Measurements from ENCODE around the gene TRIM71. TPM values are rescaled to one million over a fixed set of nuclear protein-coding genes. Genes with fewer than 3 reads are reported as not detected.
"Not testable (repeated sequence)": the region's sequence is repeated elsewhere in the genome, so short reads cannot be mapped to it uniquely, and the experiment has no call there.

The TRIM71 gene
- not detected for polyA plus RNA-seq

DNA sequence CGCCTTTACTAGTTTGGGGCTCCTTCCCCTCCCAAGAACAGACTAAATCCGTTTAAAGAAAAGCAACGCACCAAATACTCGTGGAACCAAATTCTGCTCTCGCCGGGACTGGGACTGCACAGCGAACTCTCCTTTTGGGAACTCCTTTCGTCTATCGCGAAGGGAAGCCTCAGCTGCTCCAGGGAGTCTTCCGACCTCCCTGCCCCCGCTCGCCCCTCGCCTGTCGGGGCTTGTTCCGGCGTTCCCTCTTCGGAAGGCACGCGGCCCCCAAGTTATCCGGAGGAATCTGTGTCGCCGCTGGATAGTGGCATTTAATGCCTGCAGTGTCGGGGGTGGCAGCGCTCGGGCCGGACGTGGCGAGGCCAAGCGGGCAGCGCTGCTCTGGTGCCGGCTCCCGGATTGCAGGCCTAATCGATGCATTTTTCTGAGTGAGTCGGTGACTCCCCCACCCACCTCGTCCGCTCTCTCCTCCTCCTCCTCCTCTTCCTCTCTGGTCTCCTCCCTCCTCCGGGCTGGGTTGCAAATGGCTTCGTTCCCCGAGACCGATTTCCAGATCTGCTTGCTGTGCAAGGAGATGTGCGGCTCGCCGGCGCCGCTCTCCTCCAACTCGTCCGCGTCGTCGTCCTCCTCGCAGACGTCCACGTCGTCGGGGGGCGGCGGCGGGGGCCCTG lies at the start of gene TRIM71:
TSS of gene TRIM71 (plus strand) at position 440 of the 671 bp plus-strand sequence. CDS start at position 524, 84 bp downstream.
- peak within 1 kb of the TSS in 2 of 3 donors; percentile 40 to 71 for H3K27ac Mint-ChIP-seq
- peaks cover 49% of the 10 kb centered on the region for H3K27me3 Mint-ChIP-seq
- peak within 1 kb of the TSS; percentile 35 to 90 (median 76) for H3K4me3 Mint-ChIP-seq
- peaks cover 12 to 21% (median 14%) of the 10 kb centered on the region in 3 donors for H3K4me1 Mint-ChIP-seq
- H3K36me3 Mint-ChIP-seq = no peaks in the 10 kb centered on the region
- H3K9me3 Mint-ChIP-seq = no peaks in the 10 kb centered on the region

DNA sequence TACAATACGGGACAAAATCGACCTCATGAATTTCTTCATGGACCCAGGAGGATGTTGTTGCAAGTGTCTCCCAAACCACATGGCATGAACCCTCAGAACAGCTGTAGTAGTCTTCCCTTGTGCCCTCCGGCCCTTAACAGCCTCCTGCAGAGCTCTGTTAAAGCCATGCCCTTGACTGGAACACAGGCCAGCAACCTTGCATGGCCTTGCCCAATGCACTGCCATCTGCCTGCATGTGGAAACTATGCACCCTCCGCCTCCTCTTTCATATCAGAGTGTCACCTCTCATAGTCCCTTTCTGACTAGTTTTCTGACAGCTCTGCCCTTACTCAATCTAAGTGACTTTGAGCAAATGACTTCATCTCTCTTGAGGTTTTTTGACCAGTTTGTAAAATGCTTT lies 39.4 kb upstream of the TRIM71 start:
- H3K9me3 Mint-ChIP-seq = no peaks in the 10 kb centered on the region
- no peaks in the 10 kb centered on the region for H3K36me3 Mint-ChIP-seq
- H3K4me3 Mint-ChIP-seq = no peak overlapping the region

DNA sequence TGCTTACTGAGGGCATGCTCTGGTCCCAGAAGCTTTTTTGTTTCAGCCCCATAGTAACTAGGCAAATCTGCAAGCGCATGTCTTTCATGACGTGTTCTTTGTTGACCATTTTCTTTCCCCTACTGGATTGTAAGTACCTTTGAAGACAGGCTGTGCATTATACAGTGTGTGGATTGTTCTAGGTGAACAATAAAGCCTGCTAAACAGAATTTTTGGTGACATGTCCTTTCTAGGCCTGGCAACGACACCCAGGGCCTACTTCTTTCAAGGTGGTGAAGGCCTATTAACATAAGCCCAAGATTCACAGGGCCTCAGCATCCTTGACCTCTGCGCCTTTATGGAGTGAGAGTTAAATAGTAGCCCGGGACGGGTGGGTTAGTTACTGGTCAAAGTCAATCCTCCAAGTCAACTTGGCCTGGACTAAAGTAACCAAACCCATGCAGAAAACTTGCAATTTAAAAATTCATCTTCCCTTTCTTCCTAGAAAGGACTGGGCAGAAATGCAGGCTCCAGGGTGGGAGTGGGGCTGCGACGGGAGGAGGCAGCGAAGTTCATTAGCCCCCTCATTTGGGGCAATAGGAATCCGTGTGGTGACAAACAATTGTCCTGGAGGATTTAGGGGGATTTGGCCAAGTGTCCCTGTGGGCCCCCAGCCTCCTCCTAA lies 37.6 kb upstream of the TRIM71 start:
- Mint-ChIP-seq H3K9me3 (no peaks in the 10 kb centered on the region), H3K36me3 (no peaks in the 10 kb centered on the region), H3K27me3 (no peaks in the 10 kb centered on the region), H3K4me1 (peaks cover 1 to 5% (median 2%) of the 10 kb centered on the region in 3 donors), H3K4me3 (peak overlapping the region in 3 of 4 donors; percentile 87 to 97 (median 90)), H3K27ac (no peak overlapping the region)

More for the DNA sequence above, 39.4 kb upstream of the TRIM71 start:
- no peaks in the 10 kb centered on the region for H3K27me3 Mint-ChIP-seq
- peaks cover 1 to 5% (median 2%) of the 10 kb centered on the region in 3 donors for H3K4me1 Mint-ChIP-seq
- no peak overlapping the region for H3K27ac Mint-ChIP-seq

DNA sequence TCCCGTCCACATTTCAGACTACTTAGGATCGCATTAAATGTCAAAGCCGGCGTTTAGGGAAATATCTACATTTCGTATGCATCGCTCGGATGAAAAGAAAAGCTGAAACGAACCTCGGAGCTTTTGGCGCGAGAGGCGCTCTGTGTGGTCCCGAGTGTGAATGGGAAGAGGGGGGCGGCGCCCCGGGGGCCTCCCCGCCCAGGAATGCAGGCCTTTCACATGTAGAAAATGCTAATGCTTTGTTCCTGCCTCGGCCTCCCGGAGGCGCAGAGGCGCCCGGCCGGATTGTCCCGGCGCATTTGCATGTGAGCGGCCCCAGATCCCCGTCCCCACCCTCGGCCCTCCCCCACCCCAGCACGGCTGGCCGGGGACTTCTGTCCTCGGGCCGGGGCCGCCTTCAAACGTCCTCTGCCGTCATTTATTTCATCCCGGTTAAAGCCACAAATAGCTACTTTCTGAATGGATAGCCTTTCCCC lies 37.0 kb upstream of the TRIM71 start:
- Mint-ChIP-seq H3K36me3 (no peaks in the 10 kb centered on the region), H3K27ac (no peak overlapping the region), H3K27me3 (no peaks in the 10 kb centered on the region), H3K9me3 (no peaks in the 10 kb centered on the region), H3K4me1 (peaks cover 1 to 5% (median 2%) of the 10 kb centered on the region in 3 donors), H3K4me3 (peak overlapping the region; percentile 87 to 97 (median 92))

DNA sequence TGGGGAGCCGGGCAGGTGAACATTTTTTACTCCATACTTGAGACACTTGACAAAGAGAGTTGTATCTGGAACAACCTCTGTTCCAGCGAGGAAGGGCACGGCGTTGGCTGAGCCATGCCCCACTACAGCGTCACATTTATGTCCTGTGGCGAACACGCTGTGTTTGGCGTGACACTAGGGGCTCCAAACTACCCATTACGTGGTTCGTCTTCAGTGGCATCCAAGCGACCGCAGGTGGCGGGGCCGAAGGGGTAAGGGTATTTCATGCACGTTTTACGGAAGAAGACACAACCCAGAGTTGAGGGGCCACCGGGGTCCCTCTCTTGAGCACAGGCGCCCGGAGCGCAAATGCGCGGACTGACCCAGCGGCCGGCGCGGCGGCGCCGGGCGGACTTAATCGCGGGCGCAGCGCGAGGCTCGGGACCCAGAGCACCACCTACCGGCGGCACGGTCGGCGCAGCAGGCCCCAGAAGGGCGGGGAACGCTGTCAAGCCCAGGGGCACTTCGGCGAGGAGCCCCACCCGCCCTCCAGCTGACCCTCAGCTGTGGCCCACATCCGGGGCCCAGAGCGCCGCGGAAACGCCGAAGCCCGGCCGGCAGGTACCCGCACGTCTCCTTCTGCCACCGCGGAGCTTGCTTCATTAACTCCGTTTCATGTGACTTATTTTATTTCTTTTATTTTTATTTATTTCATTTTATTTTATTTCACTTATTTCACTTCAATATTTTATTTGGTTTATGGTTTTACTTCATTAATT lies 36.4 kb upstream of the TRIM71 start:
- Mint-ChIP-seq H3K4me1 (peaks cover 1 to 5% (median 2%) of the 10 kb centered on the region in 3 donors), H3K27me3 (no peaks in the 10 kb centered on the region), H3K36me3 (no peaks in the 10 kb centered on the region), H3K27ac (no peak overlapping the region), H3K9me3 (no peaks in the 10 kb centered on the region), H3K4me3 (peak overlapping the region; percentile 87 to 97 (median 92))

DNA sequence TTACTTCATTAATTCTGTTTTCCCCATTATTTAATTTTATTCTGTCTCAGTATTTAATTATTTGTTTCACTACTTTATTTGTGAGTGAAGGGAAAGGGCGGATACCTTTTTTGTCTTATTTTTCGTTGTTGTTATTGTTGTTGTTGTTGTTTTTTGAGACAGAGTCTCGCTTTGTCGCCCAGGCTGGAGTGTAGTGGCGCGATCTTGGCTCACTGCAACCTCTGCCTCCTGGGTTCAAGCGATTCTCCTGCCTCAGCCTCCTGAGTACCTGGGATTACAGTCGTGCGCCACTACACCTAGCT lies 35.9 kb upstream of the TRIM71 start:
- H3K4me1 Mint-ChIP-seq, H3K27ac Mint-ChIP-seq, H3K36me3 Mint-ChIP-seq, H3K9me3 Mint-ChIP-seq, H3K27me3 Mint-ChIP-seq: not testable (repeated sequence)
- peak overlapping the region; percentile 63 to 87 (median 76) for H3K4me3 Mint-ChIP-seq

DNA sequence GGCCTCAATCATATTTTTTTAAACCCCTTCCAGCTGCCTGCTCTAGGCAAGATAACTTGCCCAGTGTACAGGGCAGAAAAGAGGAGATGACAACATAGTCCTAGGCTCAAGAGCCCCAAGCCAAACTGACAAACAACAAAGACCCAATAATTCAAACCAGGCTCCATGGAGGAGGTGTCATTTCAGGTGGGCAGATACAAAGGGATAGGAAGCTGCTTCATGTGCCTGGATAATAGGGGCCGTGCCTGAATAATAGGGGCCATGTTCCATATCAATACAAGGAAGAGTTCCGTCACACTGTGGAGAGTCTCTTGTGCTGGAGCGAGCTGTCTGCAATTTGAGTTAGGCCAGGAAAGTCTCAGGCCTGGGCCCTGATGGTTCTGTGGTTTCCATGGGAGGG lies 35.4 kb upstream of the TRIM71 start:
- peak overlapping the region; percentile 41 to 87 (median 76) for H3K4me3 Mint-ChIP-seq
- H3K9me3 Mint-ChIP-seq = no peaks in the 10 kb centered on the region
- H3K4me1 Mint-ChIP-seq = peaks cover 1 to 5% (median 2%) of the 10 kb centered on the region in 3 donors
- no peaks in the 10 kb centered on the region for H3K27me3 Mint-ChIP-seq
- H3K27ac Mint-ChIP-seq = peak overlapping the region in 1 of 3 donors; percentile 39
- no peaks in the 10 kb centered on the region for H3K36me3 Mint-ChIP-seq

DNA sequence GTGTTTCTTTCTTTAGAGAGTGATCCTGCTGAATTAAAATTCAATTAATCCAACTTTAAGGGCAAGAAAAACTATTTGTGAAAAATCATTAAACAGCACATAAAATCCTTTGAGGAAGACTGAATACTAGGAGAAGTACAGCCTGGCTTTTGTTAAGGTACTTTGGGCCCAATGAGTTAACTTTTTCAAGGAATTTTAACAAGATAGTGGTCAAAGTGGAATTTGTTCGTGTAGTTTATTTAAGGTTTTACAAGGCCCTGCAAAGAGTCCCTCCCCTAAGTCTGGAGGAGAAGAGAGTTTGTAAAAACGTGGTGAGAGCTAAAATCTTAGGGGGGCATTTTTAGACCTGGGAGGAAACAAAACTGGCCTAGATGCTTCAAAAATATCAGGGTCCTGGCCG lies 26.0 kb upstream of the TRIM71 start:
- no peak overlapping the region for H3K27ac Mint-ChIP-seq
- peaks cover 3% of the 10 kb centered on the region for H3K36me3 Mint-ChIP-seq
- no peak overlapping the region for H3K4me3 Mint-ChIP-seq
- no peaks in the 10 kb centered on the region for H3K27me3 Mint-ChIP-seq
- no peaks in the 10 kb centered on the region for H3K9me3 Mint-ChIP-seq
- peaks cover 0 to 1% (median 0%) of the 10 kb centered on the region in 3 donors for H3K4me1 Mint-ChIP-seq

DNA sequence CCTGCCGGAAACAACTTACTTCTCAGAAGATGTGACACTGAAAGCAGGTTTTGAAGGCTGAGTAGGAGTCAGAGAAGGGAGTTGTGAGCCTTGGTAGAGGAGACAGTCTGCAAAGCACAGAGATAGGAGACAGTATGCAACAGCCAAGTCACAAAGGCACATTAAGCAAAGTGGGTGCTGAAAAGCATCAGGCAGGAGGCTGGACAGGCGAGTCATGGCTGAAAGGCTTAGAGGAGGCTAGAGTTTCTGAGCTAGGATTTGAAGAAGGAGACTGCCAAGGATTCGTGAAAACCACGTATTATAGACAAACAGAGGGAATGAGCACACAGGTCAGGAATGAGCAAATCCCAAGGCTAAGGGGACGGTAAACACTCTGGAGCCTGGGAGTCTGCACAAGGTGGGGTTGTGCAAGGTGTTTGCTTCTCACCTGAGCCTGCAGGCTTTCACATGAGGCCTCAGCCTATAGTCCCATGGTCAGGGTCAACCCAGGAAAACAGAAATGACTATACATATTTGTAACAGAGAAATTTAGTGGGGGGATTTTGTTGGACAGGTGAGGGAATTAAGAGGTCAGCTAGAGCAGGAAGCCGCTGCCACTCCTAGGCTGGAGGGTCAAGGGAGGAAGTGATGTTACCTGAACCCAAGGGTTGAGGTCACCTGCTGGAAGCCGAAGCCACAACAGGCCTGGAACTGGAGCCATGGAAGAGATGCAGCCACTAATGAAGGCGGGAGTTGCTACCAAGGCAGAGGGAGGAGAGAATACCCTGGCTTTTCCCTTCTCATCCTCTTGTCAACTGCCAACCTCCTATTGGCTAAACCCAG lies 23.1 kb upstream of the TRIM71 start:
- no peak overlapping the region for H3K27ac Mint-ChIP-seq
- no peak overlapping the region for H3K4me3 Mint-ChIP-seq
- H3K27me3 Mint-ChIP-seq = peaks cover 2% of the 10 kb centered on the region
- no peaks in the 10 kb centered on the region for H3K9me3 Mint-ChIP-seq
- peaks cover 0 to 1% (median 0%) of the 10 kb centered on the region in 3 donors for H3K4me1 Mint-ChIP-seq
- peaks cover 3% of the 10 kb centered on the region for H3K36me3 Mint-ChIP-seq

DNA sequence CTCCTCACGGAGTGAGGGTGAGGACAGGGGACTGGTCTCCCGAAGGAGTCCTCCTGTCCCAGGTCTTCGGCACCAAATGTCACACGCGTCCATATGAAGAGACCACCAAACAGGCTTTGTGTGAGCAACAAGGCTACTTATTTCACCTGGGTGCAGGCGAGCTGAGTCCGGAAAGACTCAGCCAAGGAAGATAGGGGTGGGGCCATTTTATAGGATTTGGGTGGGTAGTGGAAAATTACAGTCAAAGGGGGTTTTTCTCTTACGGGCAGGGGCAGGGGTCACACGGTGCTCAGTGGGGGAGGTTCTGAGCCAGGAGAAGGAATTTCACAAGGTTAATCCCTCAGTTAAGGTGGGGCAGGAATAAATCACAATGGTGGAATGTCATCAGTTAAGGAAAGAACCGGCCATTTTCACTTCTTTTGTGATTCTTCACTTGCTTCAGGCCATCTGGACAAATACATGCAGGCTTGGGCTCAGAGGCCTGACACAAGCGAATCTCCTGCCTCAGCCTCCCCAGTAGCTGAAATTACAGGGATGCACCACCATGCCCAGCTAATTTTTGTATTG lies 21.3 kb upstream of the TRIM71 start:
- peak overlapping the region in 1 of 3 donors; percentile 70 for H3K27ac Mint-ChIP-seq
- not testable (repeated sequence) for H3K4me3 Mint-ChIP-seq, H3K9me3 Mint-ChIP-seq, H3K27me3 Mint-ChIP-seq, H3K36me3 Mint-ChIP-seq, H3K4me1 Mint-ChIP-seq

DNA sequence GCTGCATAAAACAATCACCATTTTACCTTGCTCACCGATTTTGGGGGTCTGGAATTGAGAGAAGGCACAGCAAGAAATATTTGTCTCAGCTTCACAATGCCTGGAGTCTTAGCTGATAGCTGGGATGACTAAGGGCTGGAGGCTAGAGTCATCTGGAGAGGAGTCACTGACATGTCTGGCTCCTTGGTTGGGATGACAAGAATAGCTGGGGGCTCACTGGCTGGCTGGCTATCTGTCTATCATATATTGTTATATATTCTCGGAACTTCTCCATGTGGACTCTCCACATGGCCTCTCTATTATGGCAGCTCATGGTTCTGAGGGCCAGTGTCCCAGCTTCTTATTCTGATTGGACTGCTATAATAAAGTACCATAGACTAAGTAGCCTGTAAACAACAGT lies 20.0 kb upstream of the TRIM71 start:
- Mint-ChIP-seq H3K9me3 (no peaks in the 10 kb centered on the region), H3K36me3 (no peaks in the 10 kb centered on the region), H3K4me1 (peaks cover 0 to 2% (median 1%) of the 10 kb centered on the region in 3 donors), H3K27ac (no peak overlapping the region), H3K4me3 (peak overlapping the region in 1 of 4 donors; percentile 35), H3K27me3 (peaks cover 2% of the 10 kb centered on the region)

DNA sequence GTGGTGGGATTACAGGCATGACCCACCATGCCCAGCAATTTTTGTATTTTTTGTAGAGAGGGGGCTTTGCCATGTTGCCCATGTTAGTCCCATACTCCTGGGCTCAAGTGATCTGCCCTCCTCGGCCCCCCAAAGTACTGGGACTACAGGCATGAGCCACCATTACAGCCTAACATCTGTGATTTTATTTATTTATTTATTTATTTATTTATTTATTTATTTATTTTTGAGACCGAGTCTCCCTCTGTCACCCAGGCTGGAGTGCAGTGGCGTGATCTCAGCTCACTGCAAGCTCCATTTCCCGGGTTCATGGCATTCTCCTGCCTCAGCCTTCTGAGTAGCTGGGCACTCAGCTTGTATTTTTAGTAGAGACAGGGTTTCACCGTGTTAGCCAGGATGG lies 16.4 kb upstream of the TRIM71 start:
- not testable (repeated sequence) for H3K27me3 Mint-ChIP-seq, H3K9me3 Mint-ChIP-seq, H3K4me1 Mint-ChIP-seq, H3K36me3 Mint-ChIP-seq, H3K4me3 Mint-ChIP-seq, H3K27ac Mint-ChIP-seq

DNA sequence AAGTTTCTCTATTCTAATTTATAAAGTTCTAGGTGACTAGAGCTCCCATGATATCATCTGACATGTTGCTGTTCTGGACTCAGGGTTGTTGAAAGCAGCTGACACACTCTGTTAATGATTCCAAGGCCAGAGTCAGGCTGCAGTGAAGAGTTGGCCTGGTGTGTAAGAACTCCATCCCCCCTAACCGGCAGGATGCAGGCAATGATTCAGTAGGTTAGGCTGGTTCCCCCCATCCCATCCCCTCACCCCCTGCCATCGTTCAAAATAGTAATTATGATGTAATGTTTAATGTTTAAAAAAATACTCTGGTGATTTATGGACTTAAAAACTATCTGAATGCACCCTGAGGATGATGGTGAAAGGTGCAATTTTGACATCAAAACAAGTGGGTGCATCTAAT lies 4.6 kb upstream of the TRIM71 start:
- H3K9me3 Mint-ChIP-seq = no peaks in the 10 kb centered on the region
- peaks cover 8 to 17% (median 14%) of the 10 kb centered on the region in 3 donors for H3K4me1 Mint-ChIP-seq
- H3K27me3 Mint-ChIP-seq = peaks cover 29% of the 10 kb centered on the region
- H3K4me3 Mint-ChIP-seq = peak overlapping the region in 1 of 4 donors; percentile 17
- no peaks in the 10 kb centered on the region for H3K36me3 Mint-ChIP-seq
- H3K27ac Mint-ChIP-seq = no peak overlapping the region

DNA sequence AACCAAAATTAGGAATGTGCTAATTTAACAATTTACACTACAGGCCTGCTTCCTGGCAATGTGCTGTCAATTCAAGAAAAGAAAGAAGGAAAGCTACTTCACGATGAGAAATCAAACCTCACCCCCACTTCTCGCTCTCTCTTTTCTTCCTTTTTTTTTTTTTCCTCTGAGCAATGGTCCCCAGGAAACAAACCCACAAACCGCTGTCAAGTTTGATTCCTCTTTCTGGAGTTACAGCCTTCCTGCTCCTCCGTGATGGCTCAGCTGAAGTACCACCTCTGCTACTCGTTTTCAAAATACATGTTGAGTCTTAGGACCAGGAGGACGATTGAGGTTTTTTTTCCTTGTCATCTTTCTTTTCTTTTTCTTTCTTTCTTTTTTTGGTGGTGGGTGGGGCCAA lies 3.4 kb upstream of the TRIM71 start:
- peak overlapping the region in 2 of 4 donors; percentile 17 to 48 for H3K4me3 Mint-ChIP-seq
- H3K4me1 Mint-ChIP-seq = peaks cover 11 to 21% (median 14%) of the 10 kb centered on the region in 3 donors
- no peaks in the 10 kb centered on the region for H3K9me3 Mint-ChIP-seq
- H3K27me3 Mint-ChIP-seq = peaks cover 36% of the 10 kb centered on the region
- H3K27ac Mint-ChIP-seq = no peak overlapping the region
- no peaks in the 10 kb centered on the region for H3K36me3 Mint-ChIP-seq

Data from IgD-negative memory B cell (primary cell).